Non-pigmented ciliary epithelial cell (primary cell): ENCODE data around the gene RNF149.
"Not testable (repeated sequence)": the region's sequence is repeated elsewhere in the genome, so short reads cannot be mapped to it uniquely, and the experiment has no call there.

Experiments used
- DNase-seq: peaks from one replicate; pipeline ENCODE4 v3.0.0-alpha.2; 2010; ENCODE audit warnings: low read depth

Gene RNF149

GRCh38 chr2:101330253-101330933, 21.9 kb upstream of the RNF149 start:
- no peak for DNase-seq

DNA sequence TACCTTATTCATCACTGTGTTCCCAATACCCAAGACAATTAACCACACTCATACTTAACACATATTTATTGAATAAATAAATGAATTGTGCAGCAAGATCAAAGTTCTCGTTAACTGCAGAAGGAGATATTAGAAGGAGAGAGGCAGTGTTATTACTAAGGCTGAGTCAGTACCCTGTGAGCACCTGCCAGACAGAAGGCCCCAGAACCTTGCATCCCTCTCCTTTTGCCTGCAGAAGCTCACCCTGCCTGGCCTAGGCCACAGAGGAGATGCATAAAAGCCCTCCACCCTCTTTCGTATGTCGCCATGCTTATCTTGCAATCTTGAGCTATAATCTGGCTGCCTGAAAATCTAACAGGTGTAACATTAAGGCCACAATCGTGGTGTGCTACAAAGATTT, 20.5 kb upstream of the RNF149 start:
- DNase-seq = no peak

DNA sequence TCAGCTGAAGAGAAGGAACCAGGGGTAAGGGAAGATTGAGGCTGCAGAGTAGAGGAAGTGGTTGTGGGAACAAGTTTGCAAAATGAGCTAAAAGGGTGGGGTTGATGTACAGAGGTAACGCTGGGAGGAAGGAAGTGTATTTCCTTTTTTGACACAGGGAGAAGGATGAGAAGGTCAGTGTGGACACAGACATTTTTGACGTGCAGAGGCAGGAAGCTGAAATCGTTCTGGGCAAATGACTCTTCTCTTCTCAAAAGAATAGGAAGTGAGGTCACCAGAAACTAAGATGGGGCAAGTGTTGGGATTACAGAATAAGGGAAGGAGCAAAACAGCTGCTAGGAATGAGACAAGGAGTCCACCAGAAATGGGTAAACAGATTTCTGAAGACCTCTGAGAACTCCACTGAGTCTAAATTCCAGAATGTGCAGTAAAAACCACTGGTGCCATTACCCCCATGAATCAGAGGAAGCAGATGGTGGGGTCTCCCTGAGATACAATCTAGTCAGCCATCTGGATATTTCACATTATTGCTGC, 20.0 kb upstream of the RNF149 start:
- DNase-seq = no peak

- DNase-seq = no peak
Observed at GRCh38 chr2:101327863-101328394, 19.4 kb upstream of the RNF149 start.

- no peak for DNase-seq
Observed at GRCh38 chr2:101325425-101325824, 16.9 kb upstream of the RNF149 start.

GRCh38 chr2:101316568-101316967, 8.1 kb upstream of the RNF149 start:
- not testable (repeated sequence) for DNase-seq

DNA sequence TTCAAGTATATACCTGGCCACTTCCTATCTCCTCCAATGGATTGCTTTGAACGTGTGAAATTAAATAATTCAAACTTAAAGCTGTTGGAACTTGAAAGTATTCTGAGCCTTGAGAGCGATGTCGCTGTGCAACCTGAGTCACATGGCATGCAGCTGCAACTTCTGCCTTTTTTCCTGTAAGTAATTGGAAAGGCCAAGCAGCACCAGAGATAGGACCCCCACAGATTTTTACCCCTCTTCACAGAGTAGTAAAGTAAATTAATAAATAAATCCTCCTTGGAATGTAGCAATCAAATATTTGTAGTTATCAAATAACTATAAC, 3.2 kb upstream of the RNF149 start:
- DNase-seq = no peak

DNA sequence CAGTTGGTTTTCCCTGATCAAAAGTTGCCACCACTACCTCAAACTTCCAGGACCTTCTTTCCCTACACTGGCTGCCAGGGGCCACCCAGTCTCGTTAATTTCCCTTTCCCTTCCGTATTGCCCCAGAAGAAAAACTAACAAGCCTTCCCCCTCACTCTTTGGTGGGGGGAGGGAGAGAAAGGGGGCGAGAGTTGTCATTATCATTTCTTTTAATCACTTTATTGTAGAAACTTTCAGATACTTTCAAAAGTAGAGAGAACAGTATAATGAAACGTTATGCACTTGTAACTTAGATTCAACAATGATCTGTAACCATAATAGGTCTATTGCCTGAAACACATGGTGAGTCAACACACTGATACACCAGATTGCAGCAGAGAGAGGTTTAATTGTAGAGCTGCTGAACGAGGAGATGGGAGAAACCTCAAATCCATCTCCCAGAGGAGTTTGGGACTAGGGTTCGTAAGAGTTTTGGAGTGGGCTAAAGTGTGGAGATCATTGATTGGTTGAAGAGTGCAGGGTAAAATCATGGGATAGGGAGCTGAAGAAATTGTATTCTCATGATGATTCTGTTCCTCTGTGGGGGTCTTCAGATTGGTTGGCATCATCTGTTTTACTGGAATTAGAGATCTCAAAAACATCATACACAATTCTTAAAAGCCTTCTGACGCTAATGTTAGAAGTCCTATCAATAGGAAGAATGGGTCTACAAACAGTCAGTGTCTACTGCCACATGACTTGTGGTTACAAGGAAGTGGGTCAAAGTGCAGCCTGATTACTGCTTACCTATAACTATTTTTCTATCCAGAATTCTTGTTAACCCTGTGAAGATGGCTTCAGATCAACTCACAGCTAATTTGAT, 2.6 kb upstream of the RNF149 start:
- no peak for DNase-seq

DNA sequence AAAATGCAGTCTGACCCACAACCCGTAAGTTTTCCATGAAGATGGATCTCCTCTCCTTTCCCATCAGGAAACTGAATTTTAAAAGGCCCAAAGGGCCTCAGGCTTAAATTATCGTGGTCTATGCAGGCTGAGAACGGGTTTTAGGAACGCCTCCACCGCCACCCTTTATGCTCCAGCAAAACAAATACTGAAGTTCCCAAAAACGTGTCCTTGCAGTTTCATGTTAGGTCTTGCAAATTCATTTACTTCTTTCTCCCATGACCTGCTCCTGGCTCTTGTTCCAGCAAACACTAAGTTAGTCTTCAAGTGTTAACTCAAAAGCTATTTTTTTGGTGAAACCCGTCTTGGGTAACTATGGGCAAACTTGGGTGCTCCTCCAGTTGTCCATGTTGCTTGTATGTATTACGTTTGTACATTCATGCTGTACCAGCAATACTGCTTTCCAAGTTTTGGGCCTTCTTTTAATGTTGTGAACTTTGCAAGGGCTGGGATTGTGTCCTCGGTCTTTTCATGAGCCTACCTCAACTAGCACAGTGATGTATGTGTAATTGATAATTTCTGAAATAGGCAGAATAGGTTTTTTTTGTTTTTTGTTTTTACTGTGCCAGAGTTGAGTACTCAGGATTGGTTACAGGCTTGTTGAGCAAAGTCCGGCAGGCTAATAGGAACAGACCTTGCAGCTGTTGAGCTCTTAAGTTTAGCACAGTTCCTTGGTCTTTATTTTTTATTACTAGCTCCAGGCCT, 1.8 kb upstream of the RNF149 start:
- DNase-seq = no peak

- DNase-seq = no peak
Observed at GRCh38 chr2:101307950-101308431, 510 bp downstream of the RNF149 start.

- DNase-seq = no peak
Observed at GRCh38 chr2:101307503-101307902, 998 bp downstream of the RNF149 start.

- no peak for DNase-seq
Observed at GRCh38 chr2:101306410-101306809, 2.1 kb downstream of the RNF149 start.

- DNase-seq = no peak
Observed at GRCh38 chr2:101305492-101306078, 2.9 kb downstream of the RNF149 start.

DNA sequence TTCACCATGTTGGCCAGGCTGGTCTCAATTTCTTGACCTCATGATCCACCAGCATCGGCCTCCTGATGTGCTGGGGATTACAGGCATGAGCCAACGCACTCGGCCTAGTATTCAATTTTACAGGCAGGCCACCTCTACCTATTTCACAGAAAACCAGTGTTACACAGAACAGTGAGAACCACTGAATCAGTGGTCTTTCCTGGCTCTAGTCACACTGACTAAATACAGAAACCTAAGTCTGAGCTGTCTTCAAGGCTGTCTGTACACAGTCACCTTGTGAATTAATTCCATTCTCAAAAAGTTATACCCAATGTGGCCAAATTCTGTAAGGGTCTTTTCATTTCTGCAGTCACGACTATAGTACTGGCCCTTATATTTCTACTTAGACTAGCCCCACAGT, 3.5 kb downstream of the RNF149 start:
- DNase-seq = no peak

DNA sequence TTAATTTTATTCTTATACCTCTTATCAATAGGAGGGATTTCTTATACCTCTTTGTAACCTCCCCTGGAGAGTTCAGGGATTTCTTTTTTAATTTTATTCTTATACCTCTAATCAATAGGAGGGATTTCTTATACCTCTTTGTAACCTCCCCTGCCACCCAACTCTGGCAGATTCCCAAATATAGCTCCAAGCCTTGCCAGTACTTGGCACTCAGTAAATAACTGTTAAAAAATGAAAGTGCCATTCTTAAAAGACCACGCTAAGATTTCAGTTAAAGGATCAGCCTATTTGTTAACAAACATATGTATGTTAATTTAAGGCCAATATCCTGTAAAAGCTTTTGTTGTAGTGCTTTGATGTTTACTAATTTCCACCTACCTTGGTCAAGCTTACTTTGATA, 4.8 kb downstream of the RNF149 start:
- DNase-seq = no peak

- no peak for DNase-seq
Observed at GRCh38 chr2:101302016-101302415, 6.5 kb downstream of the RNF149 start.

- no peak for DNase-seq
Observed at GRCh38 chr2:101300836-101301235, 7.7 kb downstream of the RNF149 start.

GRCh38 chr2:101300164-101300563, 8.3 kb downstream of the RNF149 start:
- DNase-seq = no peak

DNA sequence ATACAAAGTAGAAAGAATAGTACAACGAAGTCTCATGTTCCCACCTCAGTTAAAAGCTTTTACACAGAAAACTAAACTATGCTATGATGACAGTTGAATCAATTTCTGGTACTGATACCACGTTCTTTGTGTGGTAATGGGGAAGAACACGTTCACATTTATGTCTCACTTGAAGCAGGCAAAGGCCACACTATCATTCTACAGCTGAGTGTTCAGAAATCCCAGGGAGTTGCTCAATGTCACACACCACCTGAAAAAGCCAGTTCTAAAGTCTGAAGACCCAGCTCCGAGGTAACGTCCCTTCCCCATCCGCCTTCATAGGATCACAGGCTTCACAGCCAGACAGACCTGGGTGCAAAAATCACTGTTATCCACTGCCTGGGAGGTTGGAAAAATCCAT, 8.9 kb downstream of the RNF149 start:
- DNase-seq = no peak

- no peak for DNase-seq
Observed at GRCh38 chr2:101297383-101297782, 11.1 kb downstream of the RNF149 start.

- no peak for DNase-seq
Observed at GRCh38 chr2:101296371-101296770, 12.1 kb downstream of the RNF149 start.

DNA sequence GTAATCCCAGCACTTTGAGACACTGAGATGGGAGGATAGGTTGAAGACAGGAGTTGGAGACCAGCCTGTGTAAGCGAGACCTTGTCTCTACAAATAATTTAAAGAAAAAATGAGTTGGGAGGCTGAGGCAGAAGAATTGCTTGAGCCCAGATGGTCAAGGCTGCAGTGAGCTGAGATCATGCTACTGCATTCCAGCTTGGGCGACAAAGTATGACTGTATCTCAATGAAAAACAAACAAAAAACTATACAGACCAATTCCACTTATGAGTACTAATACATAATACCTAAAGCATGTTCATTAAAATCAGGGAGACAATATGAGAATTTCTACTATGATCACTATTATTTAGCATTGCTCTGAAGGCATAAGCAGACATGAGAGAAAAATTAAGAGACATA, 12.6 kb downstream of the RNF149 start:
- DNase-seq = no peak
